GM19455 (cell line): Measurements from ENCODE around the gene GMDS.

Source experiments
- ATAC-seq: cut with Tn5 transposase; IDR thresholded peaks from one replicate; pipeline ENCODE4 v1.9.1; 2021; ENCODE audit not compliant: unreplicated experiment

Gene GMDS

GRCh38 chr6:2245103-2245876 is at the start of gene GMDS:
Gene GMDS, minus strand, starts transcription at chr6:2245605.
- ATAC-seq = peak; percentile 95

- ATAC-seq = no peak
Measured at GRCh38 chr6:2285510-2285909, 40.1 kb upstream of the GMDS start.

GRCh38 chr6:2275892-2276242 is 30.5 kb upstream of the GMDS start:
- ATAC-seq = no peak

- ATAC-seq = no peak
Measured at GRCh38 chr6:2274981-2275891, 29.8 kb upstream of the GMDS start.

- ATAC-seq = no peak
Measured at GRCh38 chr6:2272696-2273095, 27.3 kb upstream of the GMDS start.

- ATAC-seq = no peak
Measured at GRCh38 chr6:2270054-2270453, 24.6 kb upstream of the GMDS start.

- ATAC-seq = no peak
Measured at GRCh38 chr6:2266841-2267240, 21.4 kb upstream of the GMDS start.

- no peak for ATAC-seq
Measured at GRCh38 chr6:2266031-2266795, 20.8 kb upstream of the GMDS start.

GRCh38 chr6:2264932-2265331 is 19.5 kb upstream of the GMDS start:
- ATAC-seq = no peak

GRCh38 chr6:2263896-2264295 is 18.5 kb upstream of the GMDS start:
- no peak for ATAC-seq

GRCh38 chr6:2259574-2259973 is 14.2 kb upstream of the GMDS start:
- no peak for ATAC-seq

GRCh38 chr6:2259002-2259494 is 13.6 kb upstream of the GMDS start:
- no peak for ATAC-seq

GRCh38 chr6:2258112-2258511 is 12.7 kb upstream of the GMDS start:
- no peak for ATAC-seq

GRCh38 chr6:2257363-2257762 is 12.0 kb upstream of the GMDS start:
- ATAC-seq = no peak

DNA sequence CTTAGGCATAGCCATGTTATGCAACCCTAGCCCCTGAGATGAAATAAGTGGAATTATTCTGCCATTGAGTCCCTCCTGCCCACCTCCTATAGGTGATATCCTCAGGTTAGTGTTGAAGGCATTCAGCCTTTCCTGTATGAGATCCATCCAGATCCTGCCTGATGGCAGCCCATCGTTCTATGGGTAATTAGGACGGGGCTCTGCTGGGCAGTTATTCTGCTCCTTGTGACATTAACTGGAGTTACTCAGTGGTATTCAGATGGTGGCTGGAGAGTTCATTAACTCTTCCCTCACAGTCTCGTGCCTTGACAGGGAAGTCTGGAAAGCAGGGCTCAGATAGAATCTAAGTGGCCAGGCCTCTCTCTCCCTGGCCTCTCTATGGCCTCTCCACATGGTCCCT is 9.3 kb upstream of the GMDS start:
- no peak for ATAC-seq

DNA sequence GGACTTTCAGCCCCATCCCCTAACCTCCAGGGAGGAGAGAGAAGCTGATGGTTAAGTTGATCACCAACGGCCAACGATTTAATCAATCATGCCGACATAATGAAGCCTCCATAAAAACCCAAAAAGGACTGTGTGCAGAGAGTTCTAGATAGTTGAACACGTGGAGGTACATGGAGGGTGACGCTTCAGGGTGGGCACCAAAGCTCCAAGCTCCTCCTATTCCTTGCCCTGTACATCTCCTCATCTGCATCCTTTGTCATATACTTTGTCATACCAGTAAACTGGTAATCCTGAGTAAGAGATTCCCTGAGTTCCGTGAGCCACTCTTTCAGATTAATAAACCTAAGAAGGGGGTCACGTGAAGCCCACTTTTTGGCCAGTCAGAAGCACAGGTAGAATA is 3.7 kb upstream of the GMDS start:
- no peak for ATAC-seq

DNA sequence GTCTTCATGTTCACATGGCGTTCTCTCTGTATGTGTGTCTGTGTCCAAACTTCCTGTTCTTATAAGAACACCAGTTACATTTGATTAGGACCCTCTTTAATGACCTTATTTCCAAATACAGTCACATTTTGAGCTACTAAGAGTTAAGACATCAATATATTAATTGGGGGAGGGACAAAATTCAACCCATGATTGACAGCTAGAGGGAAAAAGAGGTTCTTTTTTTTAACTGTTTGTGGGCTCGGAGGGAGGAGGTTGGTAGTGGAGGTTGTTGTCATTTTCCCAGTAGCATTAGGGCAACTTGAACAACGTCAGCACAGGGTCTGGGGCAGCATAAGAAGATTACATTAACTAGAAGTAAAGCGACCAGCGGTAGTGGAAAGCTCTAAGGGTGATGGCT is 2.3 kb upstream of the GMDS start:
- ATAC-seq = no peak

DNA sequence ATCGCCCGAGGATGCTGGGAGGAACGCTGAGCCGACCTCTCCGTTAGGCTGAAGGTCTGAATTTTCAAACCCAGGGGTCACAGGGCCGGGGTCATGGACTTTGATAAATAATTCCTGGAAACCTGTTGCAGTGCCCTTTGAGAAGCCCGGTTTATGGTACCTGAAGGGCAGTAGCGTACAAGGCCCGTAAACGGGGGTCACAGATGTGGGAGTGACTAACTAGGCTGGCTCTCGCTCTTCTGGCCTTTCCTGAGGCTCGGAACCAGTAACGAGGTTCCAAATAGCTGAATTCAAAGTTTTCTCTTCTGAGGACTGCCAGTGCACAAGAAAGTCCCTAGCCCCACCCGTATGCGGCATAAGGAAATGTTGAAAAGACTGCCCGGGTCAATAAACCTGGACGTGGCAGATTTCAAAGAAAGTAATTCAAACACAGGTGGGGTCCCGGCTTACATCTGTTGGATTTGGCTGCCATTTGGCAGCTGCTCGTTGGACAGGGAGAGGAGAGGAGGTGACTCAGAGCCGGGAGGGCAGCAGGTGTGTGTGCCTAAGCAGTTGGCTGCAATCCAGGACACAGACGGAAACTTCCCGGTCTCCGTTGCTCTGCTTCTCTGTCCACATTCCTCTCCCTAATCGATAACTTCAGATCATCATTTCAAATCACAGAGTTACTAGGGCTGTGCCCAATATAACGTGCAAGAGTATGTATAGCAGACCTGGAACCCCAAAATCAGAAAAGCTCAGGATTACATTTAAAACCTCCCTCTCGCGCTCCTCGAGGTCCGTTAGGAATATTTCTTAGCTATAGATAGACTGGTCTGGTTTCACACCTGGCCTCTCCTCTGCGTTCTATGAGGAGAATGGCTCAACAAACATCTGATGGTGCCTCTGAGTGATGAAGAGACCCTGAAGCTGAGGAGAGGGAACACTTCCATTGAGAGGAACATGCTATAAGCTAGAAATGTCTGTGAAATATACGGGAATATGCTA is 765 bp upstream of the GMDS start:
- peak; percentile 22 for ATAC-seq

DNA sequence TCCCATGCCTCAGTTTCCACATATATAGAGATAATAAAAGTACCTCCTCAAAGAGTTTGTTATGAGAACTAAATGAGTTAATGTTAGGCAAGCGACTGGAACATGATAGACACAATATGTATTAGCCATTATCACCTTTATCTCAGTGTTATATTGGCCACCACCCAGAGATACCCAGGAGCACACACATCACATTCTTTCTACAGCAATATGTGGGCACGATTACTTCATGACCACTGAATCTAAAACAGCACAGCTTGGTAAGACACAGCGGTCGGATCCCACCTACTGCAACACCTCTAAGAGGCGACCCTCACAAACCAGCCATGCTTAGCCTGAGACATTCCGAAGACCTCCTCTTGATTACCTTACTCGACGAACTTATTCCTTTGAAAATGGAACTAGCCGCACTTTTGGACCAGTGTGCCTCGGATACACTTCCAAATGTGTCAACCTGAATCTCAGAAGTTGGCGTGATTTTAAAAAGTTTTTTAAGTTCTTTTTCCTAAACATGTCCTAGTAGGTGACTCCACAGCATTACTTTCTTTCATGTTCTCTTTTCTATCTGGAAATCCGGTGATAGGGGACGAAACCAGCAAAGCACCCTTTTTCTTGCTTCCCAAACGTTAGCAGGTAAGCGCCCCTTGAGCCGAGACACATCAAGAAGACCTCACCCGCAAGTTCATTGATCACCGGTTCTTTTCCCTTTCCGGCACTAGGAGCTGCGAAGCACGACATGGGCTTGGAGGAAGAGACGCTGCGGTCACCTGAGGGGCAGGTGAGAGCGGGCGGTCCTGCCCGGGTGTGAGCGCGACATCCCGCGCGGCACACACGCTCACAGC is 923 bp downstream of the GMDS start:
- no peak for ATAC-seq
